Stimulated activated CD4-positive, alpha-beta T cell treated with anti-CD3 and anti-CD28 coated beads, Interleukin-1b, Interleukin-23, amount 100 ng/mL, for 24 hours (primary cell): ENCODE measurements around the gene TOP2A.

ENCODE experiments used
- DNase-seq, 4 experiments: peaks; one replicate each; pipeline ENCODE4 v3.0.0-alpha.2; 2020; ENCODE audit warnings: low read depth in 4 of 4, low spot score in 1 of 4

TOP2A gene

DNA sequence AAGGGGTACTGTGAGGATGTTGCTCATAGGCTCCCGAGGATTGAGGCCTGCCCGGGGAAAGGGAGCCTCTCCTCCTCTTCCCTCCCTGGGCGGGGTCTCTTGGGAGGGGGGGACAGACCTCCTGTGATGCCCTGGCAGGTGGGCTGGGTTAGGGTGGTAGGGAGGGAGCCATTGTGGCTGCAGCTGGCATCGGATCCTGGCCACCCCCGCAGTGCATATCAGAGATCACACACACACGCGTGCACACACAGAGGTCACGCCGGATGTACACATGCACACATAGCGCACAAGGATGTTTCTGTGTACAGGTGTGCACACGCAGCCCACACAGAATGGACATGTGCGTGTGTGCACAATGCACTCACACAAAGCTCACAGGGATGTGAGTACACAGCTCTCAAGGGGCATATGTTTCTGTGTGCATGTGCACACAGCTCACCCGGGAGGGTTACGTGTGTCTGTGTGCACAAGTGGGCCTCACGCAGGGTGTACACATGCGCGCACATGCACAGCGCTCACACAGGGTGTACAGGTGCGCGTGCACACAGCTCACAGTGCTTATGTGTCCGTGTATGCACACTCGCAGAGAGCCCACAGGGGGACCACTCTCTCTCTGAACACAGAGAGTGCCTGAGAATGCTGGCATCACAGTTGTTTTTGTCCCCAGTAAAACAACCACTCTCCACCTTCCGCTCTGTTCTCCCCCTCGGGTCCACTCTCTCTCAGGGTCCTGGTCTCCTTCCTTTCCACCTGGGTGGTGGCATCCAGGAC is 55.6 kb downstream of the TOP2A start:
- DNase-seq: no peak

DNA sequence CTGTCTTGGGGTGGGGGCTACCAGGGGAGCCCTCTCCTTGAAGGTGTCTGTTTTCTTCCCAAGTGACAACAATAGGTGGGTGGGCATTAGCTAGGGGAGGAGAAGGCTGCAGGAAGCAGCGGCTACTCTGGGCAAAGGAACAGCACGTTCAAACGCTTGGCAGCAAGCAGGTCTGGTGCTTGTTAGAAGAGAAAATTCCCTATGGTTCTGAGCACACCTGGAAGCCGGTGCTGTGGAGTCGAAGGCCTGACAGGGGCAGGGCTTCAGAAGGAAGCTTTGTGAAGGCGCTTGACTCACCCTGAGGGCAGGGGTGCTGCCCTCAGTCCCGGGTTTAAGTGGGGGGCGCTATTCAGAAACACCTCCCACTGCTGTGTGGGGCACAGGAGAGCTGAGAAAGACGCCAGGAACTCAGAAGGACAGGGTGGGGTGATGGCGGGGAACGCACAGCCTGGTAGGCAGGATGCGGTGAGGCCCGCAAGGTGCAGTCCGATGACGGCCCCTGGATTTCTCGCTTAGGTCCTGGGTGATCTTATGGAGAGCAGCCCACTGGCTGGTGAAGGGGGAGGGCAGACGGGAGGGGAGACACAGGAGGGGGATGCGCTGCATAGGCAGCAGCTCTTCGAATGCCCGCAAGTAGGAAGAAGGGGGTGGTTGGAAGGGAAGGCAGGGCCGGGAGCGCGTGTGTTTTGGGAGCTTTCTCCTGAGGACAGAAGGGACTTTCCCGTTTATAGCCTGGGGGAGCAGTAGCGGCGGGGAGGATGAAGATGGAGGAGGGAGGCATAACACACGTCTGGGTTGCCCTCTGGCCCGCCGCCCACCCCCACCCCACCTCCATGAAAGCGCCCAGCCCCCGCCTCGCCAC is 56.4 kb downstream of the TOP2A start:
- DNase-seq: no peak

DNA sequence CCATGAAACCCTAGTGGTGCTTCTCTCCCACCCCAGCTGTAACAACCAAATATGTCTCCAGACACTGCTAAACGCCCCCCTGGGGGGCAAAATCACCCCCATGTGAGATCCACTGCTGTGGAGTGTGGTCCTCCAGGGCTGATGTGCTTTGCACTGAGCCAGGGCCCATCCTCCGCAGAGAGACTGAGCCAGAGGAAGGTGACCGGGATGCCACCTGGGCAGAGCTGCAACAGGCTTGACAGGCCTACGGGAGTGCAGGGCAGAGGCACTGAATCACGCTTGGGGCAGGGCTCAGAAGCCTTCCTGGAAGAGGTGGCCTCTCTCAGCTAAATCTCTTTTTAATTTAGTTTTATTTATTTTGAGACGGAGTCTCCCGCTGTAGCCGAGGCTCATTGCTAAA is 57.6 kb downstream of the TOP2A start:
- no peak for DNase-seq

DNA sequence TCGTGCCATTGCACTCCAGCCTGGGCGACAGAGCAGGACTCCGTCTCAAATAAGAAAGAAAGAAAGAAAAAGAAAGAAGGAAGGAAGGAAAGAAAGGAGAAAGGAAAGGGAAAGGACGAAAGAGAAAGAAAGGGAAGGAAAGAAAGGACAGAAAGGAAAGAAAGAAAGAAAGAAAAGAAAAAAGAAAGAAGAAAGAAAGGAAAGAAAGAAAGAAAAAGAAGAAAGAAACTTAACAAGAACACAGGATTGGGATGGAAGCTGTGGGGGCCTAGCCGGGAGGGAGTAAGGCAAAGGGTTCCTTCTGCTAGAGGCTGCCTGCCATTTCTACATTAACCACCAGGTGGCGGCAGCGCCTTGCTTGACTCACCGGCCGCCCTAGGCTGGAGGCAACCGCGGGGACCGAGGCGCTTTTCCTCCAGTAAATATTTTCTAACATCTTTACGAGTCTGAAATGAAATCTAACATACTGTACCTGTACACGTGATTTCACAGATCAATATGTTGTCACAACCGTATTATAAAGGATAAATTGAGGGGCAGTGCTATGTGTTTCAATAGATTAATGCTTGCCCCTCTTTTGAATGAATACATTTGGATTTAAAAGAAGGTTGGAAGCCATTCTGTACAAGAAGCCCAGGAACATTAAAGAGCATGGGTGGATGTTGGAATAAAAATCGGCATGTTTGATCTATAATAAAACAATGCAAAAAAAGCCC is 59.2 kb downstream of the TOP2A start:
- peak; percentile 77 to 89 (median 83) for DNase-seq

DNA sequence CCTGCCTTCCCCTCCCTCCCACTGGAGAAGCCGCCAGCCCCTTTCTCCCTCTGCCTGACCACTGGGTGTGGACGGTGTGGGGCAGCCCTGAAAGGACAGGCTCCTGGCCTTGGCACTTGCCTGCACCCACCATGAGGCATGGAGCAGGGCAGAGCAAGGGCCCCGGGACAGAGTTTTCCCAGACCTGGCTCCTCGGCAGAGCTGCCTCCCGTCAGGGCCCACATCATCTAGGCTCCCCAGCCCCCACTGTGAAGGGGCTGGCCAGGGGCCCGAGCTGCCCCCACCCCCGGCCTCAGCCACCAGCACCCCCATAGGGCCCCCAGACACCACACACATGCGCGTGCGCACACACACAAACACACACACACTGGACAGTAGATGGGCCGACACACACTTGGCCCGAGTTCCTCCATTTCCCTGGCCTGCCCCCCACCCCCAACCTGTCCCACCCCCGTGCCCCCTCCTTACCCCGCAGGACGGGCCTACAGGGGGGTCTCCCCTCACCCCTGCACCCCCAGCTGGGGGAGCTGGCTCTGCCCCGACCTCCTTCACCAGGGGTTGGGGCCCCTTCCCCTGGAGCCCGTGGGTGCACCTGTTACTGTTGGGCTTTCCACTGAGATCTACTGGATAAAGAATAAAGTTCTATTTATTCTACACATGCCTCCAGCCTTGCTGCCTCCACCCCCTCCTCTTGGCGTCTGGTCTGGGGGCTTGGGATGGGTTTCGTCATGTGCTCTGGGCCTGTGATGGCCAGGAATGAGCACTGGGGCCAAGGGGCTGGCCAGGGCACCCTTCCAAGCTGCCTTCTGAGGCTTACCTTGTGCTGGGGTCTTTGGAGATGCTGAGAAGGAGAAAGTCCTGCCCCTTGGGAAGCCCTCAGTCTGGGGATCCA is 60.5 kb downstream of the TOP2A start:
- no peak for DNase-seq

DNA sequence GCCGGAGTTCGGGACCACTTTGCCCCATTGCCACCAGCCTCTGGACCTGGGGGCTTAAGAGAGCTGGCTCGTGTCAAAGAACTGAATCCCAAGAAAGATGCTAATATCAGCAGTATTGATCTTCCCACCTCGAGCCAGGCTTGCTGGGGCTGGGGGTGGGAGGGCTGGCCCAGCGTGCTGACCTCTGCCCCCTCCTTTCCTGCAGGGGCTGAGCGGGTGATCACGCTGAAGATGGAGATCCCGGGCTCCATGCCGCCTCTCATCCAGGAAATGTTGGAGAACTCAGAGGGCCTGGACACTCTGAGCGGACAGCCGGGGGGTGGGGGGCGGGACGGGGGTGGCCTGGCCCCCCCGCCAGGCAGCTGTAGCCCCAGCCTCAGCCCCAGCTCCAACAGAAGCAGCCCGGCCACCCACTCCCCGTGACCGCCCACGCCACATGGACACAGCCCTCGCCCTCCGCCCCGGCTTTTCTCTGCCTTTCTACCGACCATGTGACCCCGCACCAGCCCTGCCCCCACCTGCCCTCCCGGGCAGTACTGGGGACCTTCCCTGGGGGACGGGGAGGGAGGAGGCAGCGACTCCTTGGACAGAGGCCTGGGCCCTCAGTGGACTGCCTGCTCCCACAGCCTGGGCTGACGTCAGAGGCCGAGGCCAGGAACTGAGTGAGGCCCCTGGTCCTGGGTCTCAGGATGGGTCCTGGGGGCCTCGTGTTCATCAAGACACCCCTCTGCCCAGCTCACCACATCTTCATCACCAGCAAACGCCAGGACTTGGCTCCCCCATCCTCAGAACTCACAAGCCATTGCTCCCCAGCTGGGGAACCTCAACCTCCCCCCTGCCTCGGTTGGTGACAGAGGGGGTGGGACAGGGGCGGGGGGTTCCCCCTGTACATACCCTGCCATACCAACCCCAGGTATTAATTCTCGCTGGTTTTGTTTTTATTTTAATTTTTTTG is 61.6 kb downstream of the TOP2A start:
- no peak for DNase-seq

DNA sequence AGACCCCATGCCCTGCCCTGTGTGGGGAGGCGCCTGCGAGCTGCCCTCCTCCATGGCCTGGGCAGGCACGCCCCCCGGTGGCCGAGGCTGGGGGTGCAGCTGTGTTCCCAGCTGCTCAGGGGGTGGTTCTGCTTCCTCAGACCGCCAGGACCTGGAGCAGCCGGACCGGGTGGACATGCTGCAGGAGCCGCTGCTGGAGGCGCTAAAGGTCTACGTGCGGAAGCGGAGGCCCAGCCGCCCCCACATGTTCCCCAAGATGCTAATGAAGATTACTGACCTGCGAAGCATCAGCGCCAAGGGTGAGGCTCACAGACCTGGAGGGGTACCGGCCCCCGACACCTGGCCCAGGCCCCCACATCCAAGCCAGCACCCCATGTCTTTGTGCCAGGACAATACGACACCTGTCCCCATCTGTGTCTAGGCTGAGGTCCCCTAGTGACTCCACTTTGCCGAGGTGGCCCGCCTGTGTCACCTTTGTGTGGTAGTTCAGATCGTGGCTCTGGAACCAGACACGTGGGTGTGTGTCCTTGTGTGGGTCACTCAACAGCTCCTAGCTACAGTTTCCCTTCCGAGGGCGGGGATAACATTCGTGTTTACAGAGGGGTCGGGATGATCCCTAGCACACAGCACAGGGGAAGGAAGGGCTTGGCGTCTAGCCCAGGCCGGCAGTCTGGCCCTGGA is 62.4 kb downstream of the TOP2A start:
- peak; percentile 52 to 74 (median 66) for DNase-seq

DNA sequence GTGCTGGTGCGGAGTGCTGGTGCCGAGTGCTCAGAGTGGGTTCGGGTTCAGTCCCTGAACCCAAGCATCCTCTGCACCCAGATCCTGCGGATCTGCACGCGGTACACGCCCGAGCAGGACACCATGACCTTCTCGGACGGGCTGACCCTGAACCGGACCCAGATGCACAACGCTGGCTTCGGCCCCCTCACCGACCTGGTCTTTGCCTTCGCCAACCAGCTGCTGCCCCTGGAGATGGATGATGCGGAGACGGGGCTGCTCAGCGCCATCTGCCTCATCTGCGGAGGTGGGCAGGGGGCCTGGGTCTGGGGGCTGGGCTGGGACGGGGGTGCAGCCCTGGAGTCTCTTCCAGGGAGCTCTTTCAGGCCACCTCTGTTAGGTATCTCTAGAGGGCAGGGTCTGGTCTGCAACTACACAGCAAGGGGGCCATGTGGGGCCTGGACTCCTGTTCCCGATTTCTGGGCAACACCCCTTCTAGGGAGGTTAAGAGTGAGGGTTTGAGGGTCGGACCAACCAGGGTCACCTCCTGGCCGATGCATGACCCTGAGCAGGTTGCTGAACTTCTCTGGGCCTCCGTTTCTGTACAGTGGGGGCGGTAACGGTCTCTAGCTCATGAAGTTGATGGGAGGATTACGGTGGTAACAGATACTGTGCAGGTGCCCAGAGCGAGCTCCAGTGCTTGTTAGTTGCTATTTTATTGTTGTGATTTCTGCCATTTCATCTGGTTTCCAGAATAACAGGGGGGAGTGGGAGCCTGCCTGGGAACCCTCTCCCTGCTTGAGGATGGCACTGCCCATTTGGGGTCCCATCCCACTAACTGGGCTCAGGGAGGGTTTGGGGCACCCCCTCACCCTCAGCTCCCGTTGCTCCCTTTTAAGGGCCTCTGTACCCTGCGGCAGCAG is 63.2 kb downstream of the TOP2A start:
- no peak for DNase-seq

- no peak for DNase-seq
Measured at GRCh38 chr17:40352779-40353394, 64.8 kb downstream of the TOP2A start.

DNA sequence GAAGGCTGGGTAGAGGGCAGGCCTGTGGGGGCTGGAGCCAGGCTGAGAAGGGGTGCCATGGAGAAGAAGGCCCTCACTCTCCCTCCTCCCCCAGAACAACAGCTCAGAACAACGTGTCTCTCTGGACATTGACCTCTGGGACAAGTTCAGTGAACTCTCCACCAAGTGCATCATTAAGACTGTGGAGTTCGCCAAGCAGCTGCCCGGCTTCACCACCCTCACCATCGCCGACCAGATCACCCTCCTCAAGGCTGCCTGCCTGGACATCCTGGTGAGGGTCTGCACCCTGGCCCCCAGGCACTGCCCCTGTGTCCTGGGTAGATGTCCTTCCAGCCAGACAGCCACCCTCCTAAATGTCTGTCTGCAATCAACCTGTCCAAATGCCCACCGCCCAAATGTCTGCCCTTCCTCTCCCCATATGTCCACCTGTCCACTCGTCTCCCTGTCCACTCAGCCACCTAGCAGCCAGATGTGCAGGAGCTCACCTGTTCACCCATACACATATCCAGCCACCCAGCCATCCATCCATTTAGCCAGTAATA is 65.4 kb downstream of the TOP2A start:
- no peak for DNase-seq

- DNase-seq: no peak
Measured at GRCh38 chr17:40351359-40352236, 66.1 kb downstream of the TOP2A start.

DNA sequence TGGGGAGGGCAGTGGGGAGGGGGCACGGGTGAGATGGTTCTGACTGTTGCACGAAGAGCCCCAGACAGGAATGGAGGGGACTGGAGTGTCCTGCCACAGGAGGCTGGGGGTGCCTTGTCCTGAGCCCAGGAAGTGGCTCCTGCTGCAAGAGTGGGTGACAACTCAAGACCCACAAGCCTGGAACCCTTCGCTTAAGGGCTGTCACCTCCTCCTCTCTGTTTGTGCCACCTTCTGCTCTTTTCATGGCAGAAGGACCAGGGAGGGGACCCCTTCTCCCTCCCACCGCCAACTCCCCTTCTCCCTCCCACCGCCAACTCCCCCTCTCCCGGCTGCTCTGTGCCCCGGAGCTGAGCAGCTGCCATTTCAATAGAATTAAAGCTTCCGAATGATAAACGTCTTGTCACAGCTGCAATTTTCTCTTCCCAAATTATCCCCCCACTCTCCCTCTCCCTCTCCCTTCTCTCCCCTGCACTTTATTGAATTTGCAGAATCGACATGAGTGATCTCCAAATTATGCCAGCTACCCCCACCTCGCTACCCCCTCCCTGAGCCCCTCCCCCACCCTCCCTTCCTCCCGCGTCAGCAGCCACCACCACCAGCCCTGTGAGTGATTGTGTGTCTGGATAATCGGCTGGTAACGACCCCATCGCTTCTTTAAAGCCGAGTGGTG is 66.9 kb downstream of the TOP2A start:
- no peak for DNase-seq

- DNase-seq: no peak
Measured at GRCh38 chr17:40349895-40350688, 67.6 kb downstream of the TOP2A start.

- no peak for DNase-seq
Measured at GRCh38 chr17:40349477-40349894, 68.2 kb downstream of the TOP2A start.
